ENCODE results near the gene CASQ1. TPM values are rescaled to one million over a fixed set of nuclear protein-coding genes. Genes with fewer than 3 reads are reported as not detected.

The CASQ1 gene
- total RNA-seq, 1 experiment from 2014 or later: not detected

DNA sequence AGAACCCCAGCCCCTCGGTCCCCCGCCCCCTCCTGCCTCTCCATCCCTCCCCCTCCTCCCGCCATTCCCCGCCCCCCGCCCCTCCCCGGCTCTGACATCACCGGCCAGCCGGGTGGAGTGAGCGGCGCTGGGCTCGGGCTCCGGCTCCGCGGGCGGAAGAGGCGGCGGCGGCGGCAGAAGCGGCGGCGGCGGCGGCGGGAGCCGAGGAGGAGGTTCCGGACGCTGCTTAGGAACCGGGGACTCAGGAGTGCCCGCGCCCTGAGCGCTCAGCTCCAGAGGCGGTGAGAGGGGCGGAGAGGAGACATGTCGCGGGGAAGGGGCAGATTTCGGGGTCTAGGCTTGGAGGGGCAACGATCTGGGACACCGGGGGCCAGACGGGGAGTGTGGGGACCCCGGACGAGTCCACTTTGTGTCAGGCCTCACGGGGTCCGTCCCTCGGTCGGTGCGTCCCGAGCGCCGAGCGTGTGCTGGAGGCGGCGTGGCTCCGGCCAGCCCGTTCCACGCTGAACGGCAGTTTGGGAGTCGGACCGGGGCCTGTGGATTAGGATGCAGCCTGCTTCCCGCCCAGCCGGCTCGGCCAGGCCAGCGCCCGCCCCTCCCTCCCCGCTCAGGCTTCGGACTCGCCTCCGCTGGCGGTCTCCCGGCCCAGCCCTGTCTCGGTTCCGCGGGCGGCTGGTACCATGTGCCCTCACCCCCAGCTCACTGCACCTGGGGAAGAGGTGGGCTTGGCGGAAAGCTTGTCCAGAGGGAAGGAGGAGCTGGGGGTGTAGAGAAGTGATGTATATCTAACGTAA is 15.1 kb downstream of the CASQ1 start, which contains the start of gene PEA15:
TSS of gene PEA15 (plus strand) at position 143 of the 794 bp plus-strand sequence. CDS start 6,161 bp downstream, outside the sequence.
- DNase-seq (ENCODE audit: low read depth): peak; percentile 62

DNA sequence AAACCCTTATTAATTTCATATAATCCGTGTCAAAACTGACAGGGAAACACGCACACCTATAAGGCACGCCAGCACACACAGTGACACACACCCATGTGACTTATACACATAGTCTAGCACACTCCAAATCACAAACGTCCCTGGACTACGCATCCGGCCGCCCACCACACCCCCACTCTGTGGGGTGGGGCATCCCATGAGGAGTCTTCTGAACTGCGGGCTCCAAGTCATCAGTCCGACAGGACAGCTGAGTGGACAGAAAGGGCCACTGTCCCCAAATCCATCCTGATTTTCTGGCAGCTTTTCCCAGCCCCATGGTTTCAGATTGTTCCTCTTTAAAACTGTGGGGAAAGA is 15.6 kb downstream of the CASQ1 start:
- peak; percentile 66 for DNase-seq (ENCODE audit: low read depth)

- peak; percentile 84 for DNase-seq (ENCODE audit: low read depth)
Observed at GRCh38 chr1:160206421-160207117, 16.2 kb downstream of the CASQ1 start.

- no peak for DNase-seq (ENCODE audit: low read depth)
Observed at GRCh38 chr1:160207118-160207650, 16.8 kb downstream of the CASQ1 start.

DNA sequence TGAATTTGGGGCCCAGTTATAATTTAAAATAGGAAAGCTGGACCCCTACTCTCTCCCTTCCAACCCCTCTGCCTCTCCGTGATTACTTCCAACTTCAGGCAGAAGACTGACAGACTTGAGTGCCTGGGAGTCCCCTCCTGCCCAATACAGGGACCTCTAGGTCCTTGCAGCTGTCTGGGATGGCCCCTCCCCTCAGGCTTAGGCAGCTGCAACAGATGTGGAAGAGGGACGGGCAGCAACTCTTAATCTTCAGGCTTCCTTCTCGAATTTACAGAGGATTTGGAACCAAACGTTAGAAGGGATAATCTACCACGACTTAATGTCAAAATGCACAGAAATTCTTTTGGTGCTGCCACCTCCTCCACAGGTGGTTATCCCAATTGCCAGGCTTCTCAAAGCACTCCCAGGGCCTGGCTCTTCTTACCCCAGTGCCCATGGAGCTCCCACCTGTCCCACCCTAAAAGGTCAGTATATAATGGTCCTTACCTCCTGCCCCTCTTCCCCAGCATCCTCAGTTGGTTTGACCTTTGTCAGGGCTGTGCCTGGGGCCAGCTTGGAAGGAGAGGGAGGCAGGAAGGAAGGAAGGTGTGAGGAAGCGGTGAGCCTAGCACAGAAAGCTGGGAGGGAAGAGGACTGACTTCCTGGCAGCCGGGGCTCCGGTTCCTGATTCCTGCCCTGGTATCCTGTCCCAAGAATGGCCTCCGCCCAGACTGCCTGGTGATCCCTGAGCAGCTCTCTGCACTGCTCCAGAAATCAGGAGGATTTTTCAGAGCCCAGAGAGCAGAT is 17.6 kb downstream of the CASQ1 start:
- no peak for DNase-seq (ENCODE audit: low read depth)

DNA sequence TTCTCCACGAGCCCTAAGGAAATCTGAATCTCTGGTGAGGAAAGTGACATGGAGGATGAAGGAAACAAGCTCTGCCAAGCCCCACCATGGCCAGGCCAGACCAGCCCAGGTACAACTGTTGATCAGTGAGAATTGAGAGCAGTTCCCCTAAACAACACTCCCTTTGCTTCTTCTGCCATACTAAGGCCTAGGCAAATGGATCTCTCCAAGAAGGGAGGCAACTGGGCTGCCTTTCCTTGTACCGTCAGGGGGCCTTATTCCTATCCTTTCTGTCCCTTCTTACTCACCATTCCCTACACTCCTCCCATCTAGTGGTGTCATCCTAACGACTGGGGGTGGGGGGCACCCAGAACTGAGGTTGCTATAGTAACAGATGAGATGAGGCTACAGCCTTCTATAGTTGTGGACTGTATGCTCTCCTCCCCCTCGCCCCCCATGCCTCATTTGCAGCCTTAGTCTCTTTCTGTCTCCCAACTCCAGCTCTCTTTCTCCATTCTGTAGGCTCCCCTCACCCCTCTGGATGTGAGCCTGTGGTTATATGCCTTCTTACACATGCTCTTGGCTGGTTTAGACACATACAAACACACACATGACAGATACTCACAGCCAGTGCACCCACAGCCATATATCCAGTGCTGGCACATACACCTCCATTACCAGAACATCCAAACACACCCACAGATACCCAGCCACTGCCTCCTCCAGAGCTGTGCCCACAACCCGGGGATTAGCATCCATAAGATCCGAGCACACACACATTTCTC is 18.4 kb downstream of the CASQ1 start:
- DNase-seq (ENCODE audit: low read depth): no peak

DNA sequence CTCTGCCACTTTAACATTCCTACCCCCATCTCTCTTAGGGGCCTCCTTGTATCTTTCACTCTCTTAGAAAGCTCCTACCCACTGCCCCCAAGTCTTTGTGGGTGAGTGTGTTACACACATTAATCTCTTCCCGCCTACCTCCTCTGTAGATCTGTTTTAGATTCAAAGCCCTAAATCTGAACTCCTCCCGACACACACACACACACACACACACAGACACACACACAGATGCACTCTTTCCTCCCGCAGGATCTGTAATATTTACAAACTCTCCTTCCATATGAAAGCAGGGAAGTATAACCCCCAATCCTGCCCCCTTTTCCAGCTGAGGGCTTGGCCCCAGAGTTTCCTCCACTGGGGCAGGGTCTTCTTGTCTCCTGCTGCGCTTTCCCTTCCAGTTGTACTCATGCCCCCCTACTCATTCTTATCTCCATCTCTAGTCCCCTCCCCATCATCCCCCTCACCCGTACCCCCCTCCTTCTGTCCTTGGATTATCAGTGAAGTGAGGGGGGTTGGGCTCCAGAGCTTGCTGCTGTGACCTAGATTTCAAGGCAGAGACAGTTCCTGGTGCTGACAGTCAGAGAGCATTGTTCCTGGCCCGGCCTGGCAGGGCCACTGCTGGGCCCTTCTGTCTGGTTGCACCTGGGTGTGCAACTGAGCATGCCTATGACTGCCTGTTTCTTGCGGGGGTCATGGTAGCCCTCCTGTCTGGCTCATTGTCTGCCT is 19.1 kb downstream of the CASQ1 start:
- DNase-seq (ENCODE audit: low read depth): no peak

DNA sequence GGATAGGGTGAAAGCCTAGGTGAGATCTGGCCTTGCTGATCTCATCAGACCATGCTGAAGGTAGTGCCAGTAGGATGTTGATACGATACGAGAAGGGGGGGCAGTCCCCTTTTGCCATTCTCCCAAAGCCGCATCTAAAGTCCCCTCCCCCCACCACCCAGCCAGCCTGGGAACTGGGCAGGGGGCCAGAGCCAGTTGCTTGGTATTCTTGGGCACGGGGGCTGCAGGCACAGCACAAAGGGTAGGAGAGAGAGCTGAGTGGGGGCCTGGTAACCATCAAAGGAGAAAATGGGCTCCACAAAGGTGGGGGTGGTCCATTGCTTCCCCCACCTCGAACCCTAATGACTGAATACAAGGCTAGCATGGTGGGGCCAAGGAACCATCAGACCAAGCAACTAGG is 20.2 kb downstream of the CASQ1 start:
- no peak for DNase-seq (ENCODE audit: low read depth)

DNA sequence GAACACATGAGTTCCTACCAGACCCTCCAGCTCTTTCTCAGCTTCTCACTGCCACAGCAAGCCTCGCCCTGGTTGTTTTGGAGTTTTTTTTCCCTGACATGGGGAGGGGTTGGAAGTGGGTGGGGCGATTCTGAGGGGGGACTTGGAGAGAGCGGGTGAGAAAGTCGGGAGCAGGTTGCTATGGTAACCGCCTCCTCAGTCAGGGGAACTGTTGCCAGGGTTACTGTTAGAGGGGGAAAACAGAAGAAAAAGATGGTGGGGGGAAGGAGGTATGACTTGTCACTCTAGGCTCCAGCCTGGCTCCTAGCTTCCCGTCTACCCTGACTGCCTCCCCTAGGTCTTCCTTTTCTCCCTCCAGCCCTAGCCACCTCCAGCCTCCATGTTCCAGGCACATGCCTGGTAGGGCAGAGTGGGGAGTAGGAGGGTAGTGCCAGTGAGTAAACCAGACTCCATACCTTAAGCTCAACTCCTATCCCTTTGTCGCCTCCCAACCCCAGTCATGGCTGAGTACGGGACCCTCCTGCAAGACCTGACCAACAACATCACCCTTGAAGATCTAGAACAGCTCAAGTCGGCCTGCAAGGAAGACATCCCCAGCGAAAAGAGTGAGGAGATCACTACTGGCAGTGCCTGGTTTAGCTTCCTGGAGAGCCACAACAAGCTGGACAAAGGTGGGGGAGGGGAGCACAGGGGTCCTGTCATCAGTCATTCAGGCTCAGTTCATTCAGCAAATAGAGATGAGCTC is 20.8 kb downstream of the CASQ1 start:
- no peak for DNase-seq (ENCODE audit: low read depth)

- DNase-seq (ENCODE audit: low read depth): no peak
Observed at GRCh38 chr1:160214481-160215140, 24.2 kb downstream of the CASQ1 start.

GRCh38 chr1:160216301-160216700 is 25.9 kb downstream of the CASQ1 start:
- no peak for DNase-seq (ENCODE audit: low read depth)

GRCh38 chr1:160217481-160218051 is 27.2 kb downstream of the CASQ1 start:
- DNase-seq (ENCODE audit: low read depth): no peak

DNA sequence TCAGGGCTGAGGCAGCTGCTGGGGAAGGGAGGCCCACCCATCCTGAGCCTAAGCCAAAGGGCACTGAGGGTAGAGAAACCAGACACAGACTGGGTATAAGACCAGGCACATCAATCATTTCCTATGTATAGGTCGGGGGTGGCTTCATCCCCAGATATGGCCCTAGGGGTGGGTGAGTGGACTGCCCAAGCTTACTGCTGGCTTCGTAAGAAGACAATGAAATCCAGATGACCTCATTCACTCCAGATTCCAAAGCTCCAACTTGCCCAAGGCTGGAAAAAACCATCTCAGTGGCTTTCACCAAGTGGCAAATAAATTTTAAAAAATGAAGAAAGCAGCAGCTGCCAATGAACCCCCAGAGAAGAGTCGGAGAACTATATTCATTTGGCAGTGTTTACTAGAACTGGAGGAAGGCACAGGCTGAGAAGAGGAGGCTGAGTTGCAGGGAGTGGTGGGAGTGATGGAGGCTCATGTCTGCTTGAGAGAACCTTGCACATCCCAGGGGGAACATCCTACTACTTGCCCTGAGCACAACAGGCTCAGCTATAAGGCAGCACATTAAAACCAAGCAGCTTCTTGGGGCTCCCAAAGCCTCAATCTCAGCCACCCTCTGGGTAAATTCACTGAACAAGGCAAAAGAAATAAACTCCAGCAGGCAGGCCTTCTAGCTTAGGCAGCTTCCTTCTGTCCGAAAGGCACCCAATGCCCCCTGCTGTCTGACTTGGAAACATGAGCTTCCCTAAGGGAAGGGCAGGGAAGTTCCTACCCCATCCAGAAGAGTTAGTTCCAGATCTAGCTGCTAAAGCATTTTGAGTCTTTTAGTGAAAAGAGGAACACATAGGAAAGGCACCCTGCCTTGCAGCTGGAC is 28.9 kb downstream of the CASQ1 start:
- peak; percentile 76 for DNase-seq (ENCODE audit: low read depth)

GRCh38 chr1:160220301-160220700 is 29.9 kb downstream of the CASQ1 start:
- DNase-seq (ENCODE audit: low read depth): no peak

GRCh38 chr1:160221089-160221488 is 30.7 kb downstream of the CASQ1 start:
- DNase-seq (ENCODE audit: low read depth): no peak

DNA sequence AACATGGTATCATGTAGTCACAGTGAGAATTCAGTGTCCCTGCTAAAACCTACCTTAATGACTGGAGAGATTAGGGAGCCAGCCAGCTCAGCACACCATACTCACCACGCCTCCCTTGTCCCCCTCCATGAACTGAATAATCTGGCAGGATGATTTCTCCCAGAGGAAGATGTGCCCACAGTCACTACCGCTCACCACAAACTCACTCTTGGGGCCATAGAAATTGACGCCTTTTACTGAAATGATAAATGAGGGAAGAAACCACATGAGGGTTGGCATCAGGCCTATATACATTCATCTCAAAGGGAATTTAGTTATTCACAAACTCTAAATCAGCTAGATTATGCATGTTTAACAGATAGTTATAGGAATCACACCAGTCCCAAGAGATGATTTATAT is 32.2 kb downstream of the CASQ1 start:
- DNase-seq (ENCODE audit: low read depth): no peak

DNA sequence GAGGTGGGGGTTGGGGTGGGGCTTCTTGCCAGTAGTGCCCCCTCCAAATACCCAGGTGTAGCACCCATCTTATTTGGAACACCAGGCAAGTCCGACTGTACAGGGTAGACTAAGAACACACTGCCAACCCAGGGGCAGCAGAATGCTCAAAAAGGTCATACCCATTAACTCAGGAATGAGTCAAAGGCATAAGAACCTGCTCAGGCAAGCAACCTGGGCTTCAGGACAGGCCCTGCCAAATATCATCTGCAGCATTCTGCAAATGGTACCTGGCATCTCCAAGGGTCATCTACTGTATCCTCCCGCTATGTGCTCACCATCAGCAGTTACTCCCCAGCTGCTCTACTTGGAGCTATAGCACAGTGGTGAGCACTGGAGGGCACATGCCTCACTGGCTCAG is 34.2 kb downstream of the CASQ1 start:
- no peak for DNase-seq (ENCODE audit: low read depth)

GRCh38 chr1:160225345-160225744 is 35.0 kb downstream of the CASQ1 start:
- DNase-seq (ENCODE audit: low read depth): no peak
